Activated CD4-positive, alpha-beta T cell treated with anti-CD3 and anti-CD28 coated beads, Interleukin-2, Interleukin-4, amounts not matched to agents 100 ng/mL and 50 ng/mL, durations not matched to agents 16 hours and 8 hours (primary cell): ENCODE results near the gene ALDH18A1.

Experiments
- DNase-seq: peaks from one replicate; pipeline ENCODE4 v3.0.0-alpha.2; 2020; ENCODE audit warnings: low spot score

ALDH18A1 gene

DNA sequence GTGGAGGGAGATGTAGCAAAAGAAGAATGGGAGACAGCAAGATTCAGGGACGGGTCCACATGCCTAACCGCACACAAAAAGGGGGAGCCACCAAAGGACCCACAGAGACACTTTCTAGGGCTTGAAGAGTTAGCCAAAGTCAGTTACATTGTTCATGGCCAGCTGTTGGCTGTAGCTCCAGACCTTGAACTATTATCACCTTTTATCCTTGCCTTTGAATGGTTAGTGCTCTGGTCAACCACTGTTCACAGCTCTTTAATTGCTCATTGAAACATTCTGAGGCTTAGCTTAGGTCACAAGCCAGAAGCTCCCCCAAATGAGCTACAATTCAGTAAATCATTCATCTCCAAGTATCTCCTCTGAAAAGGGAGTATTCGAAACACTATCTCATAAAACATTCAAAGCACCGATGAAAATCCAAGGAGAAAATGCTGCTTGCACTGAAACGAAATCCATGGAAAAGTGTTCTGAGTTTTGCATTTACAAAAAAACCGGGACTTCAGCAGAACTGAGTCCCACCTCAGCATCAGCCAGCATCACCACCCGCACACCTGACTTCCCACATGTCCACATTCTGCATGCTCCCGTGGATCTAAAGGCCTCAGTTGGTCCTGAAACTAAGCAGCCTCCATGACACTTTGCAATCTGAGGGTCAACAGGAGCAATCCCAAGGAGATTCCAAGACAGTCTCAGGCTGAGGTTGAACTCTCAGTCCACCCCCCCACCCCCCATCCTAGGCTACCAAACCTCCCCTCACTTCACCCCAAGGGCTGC is 99.3 kb downstream of the ALDH18A1 start:
- no peak for DNase-seq
